H1 (cell line): Measurements from ENCODE around the gene CENPVL1.

ENCODE experiments used
- EZH2 ChIP-seq: fragments of 200-600 bp; sonication (generic); IDR thresholded peaks from 2 replicates; pipeline ENCODE4 v1.7.1; 2012; ENCODE audit warnings: low read depth, mild to moderate bottlenecking, moderate library complexity, low read length, inconsistent platforms; ENCODE audit not compliant: severe bottlenecking
- POLR2A ChIP-seq, 2 experiments: IDR thresholded peaks; 1 replicate in 1 of 2; 2 replicates in 1 of 2; pipeline ENCODE4 v1.6.1; 2011; ENCODE audit warnings: low read depth in 2 of 2, low read length in 2 of 2, mild to moderate bottlenecking in 2 of 2; ENCODE audit errors: control extremely low read depth in 1 of 2
- POLR2AphosphoS5 ChIP-seq: IDR thresholded peaks from 2 replicates; pipeline ENCODE4 v1.6.1; 2011; ENCODE audit warnings: low read depth, low read length
- RFX5 ChIP-seq: IDR thresholded peaks from 2 replicates; pipeline ENCODE4 v1.6.1; 2011; ENCODE audit warnings: low read depth, low read length, improper control_type of control experiment, borderline replicate concordance
- SAP30 ChIP-seq: fragments of 300-600 bp; sonication (generic); IDR thresholded peaks from 2 replicates; pipeline ENCODE4 v1.7.1; 2012; ENCODE audit warnings: low read length, moderate library complexity, mild to moderate bottlenecking, inconsistent platforms; ENCODE audit not compliant: insufficient read depth, insufficient replicate concordance
- TAF1 ChIP-seq: IDR thresholded peaks from 2 replicates; pipeline ENCODE4 v1.6.1; 2011; ENCODE audit warnings: mild to moderate bottlenecking, low read depth, low read length
- TF ChIP-seq, protein P1 (sequence below), 3 experiments: IDR thresholded peaks; 1 replicate in 2 of 3; 2 replicates in 1 of 3; pipeline versions ENCODE4 v1.5.1 to v1.6.1; 2011; ENCODE audit warnings: low read length in 3 of 3, mild to moderate bottlenecking in 3 of 3, inconsistent platforms in 2 of 3, low read depth in 1 of 3, moderate library complexity in 1 of 3; ENCODE audit not compliant: insufficient read depth in 1 of 3; ENCODE audit errors: control extremely low read depth in 1 of 3

DNA sequence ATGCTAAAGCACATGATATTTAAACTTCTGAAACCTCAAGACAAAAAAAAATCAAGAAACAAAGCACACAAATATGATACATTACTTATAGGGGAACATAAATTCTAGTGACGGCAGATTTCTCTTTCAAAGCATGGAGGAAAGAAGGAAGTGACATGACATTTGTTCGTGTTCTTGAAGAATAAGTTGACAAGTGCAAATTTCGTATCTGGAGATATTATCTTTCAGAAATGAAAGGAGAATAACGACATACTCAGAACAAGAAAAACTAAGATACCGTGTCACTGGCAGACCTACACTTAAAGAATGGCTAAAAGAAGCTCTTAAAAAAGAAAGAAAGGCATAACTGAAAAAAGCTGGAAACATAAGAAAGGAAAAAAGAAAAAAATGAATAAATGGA is 44.3 kb upstream of the CENPVL1 start:
- TF ChIP-seq POLR2AphosphoS5 (no peak), SAP30 (no peak), EZH2 (no peak), POLR2A (IDR thresholded peaks at IDR 0.05; ENCODE audit: control extremely low read depth in 1 of 2, low read depth in 2 of 2, low read length in 2 of 2) (no peak), TAF1 (no peak), RFX5 (no peak)
- TF ChIP-seq, protein P1, sequence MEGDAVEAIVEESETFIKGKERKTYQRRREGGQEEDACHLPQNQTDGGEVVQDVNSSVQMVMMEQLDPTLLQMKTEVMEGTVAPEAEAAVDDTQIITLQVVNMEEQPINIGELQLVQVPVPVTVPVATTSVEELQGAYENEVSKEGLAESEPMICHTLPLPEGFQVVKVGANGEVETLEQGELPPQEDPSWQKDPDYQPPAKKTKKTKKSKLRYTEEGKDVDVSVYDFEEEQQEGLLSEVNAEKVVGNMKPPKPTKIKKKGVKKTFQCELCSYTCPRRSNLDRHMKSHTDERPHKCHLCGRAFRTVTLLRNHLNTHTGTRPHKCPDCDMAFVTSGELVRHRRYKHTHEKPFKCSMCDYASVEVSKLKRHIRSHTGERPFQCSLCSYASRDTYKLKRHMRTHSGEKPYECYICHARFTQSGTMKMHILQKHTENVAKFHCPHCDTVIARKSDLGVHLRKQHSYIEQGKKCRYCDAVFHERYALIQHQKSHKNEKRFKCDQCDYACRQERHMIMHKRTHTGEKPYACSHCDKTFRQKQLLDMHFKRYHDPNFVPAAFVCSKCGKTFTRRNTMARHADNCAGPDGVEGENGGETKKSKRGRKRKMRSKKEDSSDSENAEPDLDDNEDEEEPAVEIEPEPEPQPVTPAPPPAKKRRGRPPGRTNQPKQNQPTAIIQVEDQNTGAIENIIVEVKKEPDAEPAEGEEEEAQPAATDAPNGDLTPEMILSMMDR (IDR thresholded peaks at IDR 0.05; ENCODE audit: control extremely low read depth in 1 of 3, insufficient read depth in 1 of 3, low read depth in 1 of 3, low read length in 3 of 3), result no peak
